Nephron progenitor cell (in vitro differentiated cells): ENCODE data around the gene PKN2.
A peak's percentile ranks its signal among the peaks of the same experiment; 100 is the strongest.
"Not testable (repeated sequence)": the region's sequence is repeated elsewhere in the genome, so short reads cannot be mapped to it uniquely, and the experiment has no call there.

Experiments used
- DNase-seq: peaks from one replicate; pipeline ENCODE4 v3.0.0; 2021
- H3K27ac Mint-ChIP-seq: 2 replicates; pipeline ENCODE4 v1.8.0; 2021; ENCODE audit warnings: mild to moderate bottlenecking, moderate library complexity, mixed read lengths
- H3K27me3 Mint-ChIP-seq: 2 replicates; pipeline ENCODE4 v1.8.0; 2021; ENCODE audit warnings: mild to moderate bottlenecking, low read depth, mixed read lengths; ENCODE audit not compliant: poor library complexity
- H3K36me3 Mint-ChIP-seq: 2 replicates; pipeline ENCODE4 v1.8.0; 2021; ENCODE audit warnings: low read depth, mixed read lengths
- H3K4me1 Mint-ChIP-seq: 2 replicates; pipeline ENCODE4 v1.8.0; 2021; ENCODE audit warnings: mixed read lengths
- H3K4me3 Mint-ChIP-seq: 2 replicates; pipeline ENCODE4 v1.8.0; 2021; ENCODE audit warnings: mild to moderate bottlenecking, moderate library complexity, mixed read lengths
- H3K9me3 Mint-ChIP-seq: 2 replicates; pipeline ENCODE4 v1.8.0; 2021; ENCODE audit warnings: mild to moderate bottlenecking, moderate library complexity, mixed read lengths
- CTCF ChIP-seq: fragments of 200-600 bp; sonication (generic); IDR thresholded peaks from 2 replicates; pipeline ENCODE4 v1.5.0; 2021; ENCODE audit warnings: antibody characterized with exemption

The PKN2 gene

GRCh38 chr1:88875595-88875994 lies 191.5 kb downstream of the PKN2 start:
- H3K36me3 Mint-ChIP-seq: peaks cover 12% of the 10 kb centered on the region
- peaks cover 2% of the 10 kb centered on the region for H3K27me3 Mint-ChIP-seq
- no peak for TF ChIP-seq CTCF
- no peak overlapping the region for H3K4me3 Mint-ChIP-seq
- no peaks in the 10 kb centered on the region for H3K9me3 Mint-ChIP-seq
- H3K4me1 Mint-ChIP-seq: peaks cover 4% of the 10 kb centered on the region
- H3K27ac Mint-ChIP-seq: no peak overlapping the region
- no peak for DNase-seq

GRCh38 chr1:88876573-88877365 lies 192.7 kb downstream of the PKN2 start:
- Mint-ChIP-seq H3K27me3 (peaks cover 2% of the 10 kb centered on the region), H3K4me1 (peaks cover 4% of the 10 kb centered on the region), H3K9me3 (no peaks in the 10 kb centered on the region), H3K27ac (no peak overlapping the region), H3K36me3 (peaks cover 7% of the 10 kb centered on the region), H3K4me3 (no peak overlapping the region)
- no peak for TF ChIP-seq CTCF
- DNase-seq: no peak

GRCh38 chr1:88877382-88877825 lies 193.3 kb downstream of the PKN2 start:
- peak; percentile 46 for TF ChIP-seq CTCF
- Mint-ChIP-seq H3K36me3 (peaks cover 6% of the 10 kb centered on the region), H3K9me3 (no peaks in the 10 kb centered on the region), H3K4me3 (no peak overlapping the region), H3K27ac (peak overlapping the region; percentile 39), H3K27me3 (peaks cover 2% of the 10 kb centered on the region), H3K4me1 (peaks cover 4% of the 10 kb centered on the region)
- DNase-seq: no peak

GRCh38 chr1:88877911-88878310 lies 193.8 kb downstream of the PKN2 start:
- no peak for TF ChIP-seq CTCF
- Mint-ChIP-seq H3K27ac (peak overlapping the region; percentile 39), H3K36me3 (peaks cover under 1% of the 10 kb centered on the region), H3K9me3 (no peaks in the 10 kb centered on the region), H3K4me1 (peaks cover 4% of the 10 kb centered on the region), H3K27me3 (peaks cover 2% of the 10 kb centered on the region), H3K4me3 (no peak overlapping the region)
- DNase-seq: no peak

- Mint-ChIP-seq H3K9me3 (no peaks in the 10 kb centered on the region), H3K36me3 (no peaks in the 10 kb centered on the region), H3K4me1 (peaks cover 4% of the 10 kb centered on the region), H3K27ac (no peak overlapping the region), H3K27me3 (no peaks in the 10 kb centered on the region), H3K4me3 (no peak overlapping the region)
- TF ChIP-seq CTCF: no peak
- DNase-seq: no peak
These were observed 194.7 kb downstream of the PKN2 start for GRCh38 chr1:88878731-88879130.

- not testable (repeated sequence) for H3K9me3 Mint-ChIP-seq, H3K36me3 Mint-ChIP-seq, H3K27me3 Mint-ChIP-seq, DNase-seq, H3K4me1 Mint-ChIP-seq, H3K27ac Mint-ChIP-seq, H3K4me3 Mint-ChIP-seq
These were observed 196.6 kb downstream of the PKN2 start for GRCh38 chr1:88880717-88881116.
